Fibroblast of villous mesenchyme (primary cell): ENCODE data around the gene CHRNB1. TPM values are rescaled to one million over a fixed set of nuclear protein-coding genes. Genes with fewer than 3 reads are reported as not detected.
A peak's percentile ranks its signal among the peaks of the same experiment; 100 is the strongest.

ENCODE experiments used
- DNase-seq: peaks from one replicate; pipeline ENCODE4 v3.0.0-alpha.2; 2010; ENCODE audit warnings: low read depth
- H3K4me3 ChIP-seq: 2 replicates; pipeline ENCODE4 v1.5.1; 2011; ENCODE audit warnings: low read depth, mild to moderate bottlenecking, low read length
- CTCF ChIP-seq: IDR thresholded peaks from 2 replicates; pipeline ENCODE4 v1.5.1; 2012; ENCODE audit warnings: low read depth, mild to moderate bottlenecking, low read length; ENCODE audit not compliant: insufficient read depth
- total RNA-seq: library from RNA; depleted of rRNA; stranded (reverse); fragments of >200 nt; gene quantifications from 2 replicates; pipeline ENCODE4 v1.2.3, GENCODE V29; 2012

Gene CHRNB1
- total RNA-seq, 1 donor: 6.9 TPM

GRCh38 chr17:7502171-7502847, 57.4 kb downstream of the CHRNB1 start:
- TF ChIP-seq CTCF: no peak
- no peak overlapping the region for H3K4me3 ChIP-seq
- no peak for DNase-seq

GRCh38 chr17:7502987-7503386, 58.1 kb downstream of the CHRNB1 start:
- no peak overlapping the region for H3K4me3 ChIP-seq
- no peak for DNase-seq
- peak; percentile 43 for TF ChIP-seq CTCF

- DNase-seq: no peak
- H3K4me3 ChIP-seq: no peak overlapping the region
- TF ChIP-seq CTCF: no peak
Measured at GRCh38 chr17:7503521-7503920, 58.7 kb downstream of the CHRNB1 start.

Other genes with a start within 250 kb of the CHRNB1 start
- gene DLG4, start 225.2 kb upstream of the CHRNB1 start, total RNA-seq: 10.6 and 14.2 TPM in 2 replicates
- 171 and 255 TPM in 2 replicates for gene ACADVL, start 225.1 kb upstream of the CHRNB1 start, total RNA-seq
- 102 and 105 TPM in 2 replicates for gene DVL2, start 210.5 kb upstream of the CHRNB1 start, total RNA-seq
- 51.8 and 54.1 TPM in 2 replicates for gene PHF23, start 205.6 kb upstream of the CHRNB1 start, total RNA-seq
- gene GABARAP, start 202.6 kb upstream of the CHRNB1 start, total RNA-seq: 225 and 265 TPM in 2 replicates
- gene CTDNEP1, start 193.3 kb upstream of the CHRNB1 start, total RNA-seq: 24.5 and 34.1 TPM in 2 replicates
- 29.6 and 36.3 TPM in 2 replicates for gene ELP5, start 192.8 kb upstream of the CHRNB1 start, total RNA-seq
- 2.9 and 5.2 TPM in 2 replicates for gene CLDN7, start 182.6 kb upstream of the CHRNB1 start, total RNA-seq
- gene SLC2A4, start 163.3 kb upstream of the CHRNB1 start, total RNA-seq: under 0.01 TPM in 1 of 2 replicates, not detected in the other
- gene YBX2, start 150.4 kb upstream of the CHRNB1 start, total RNA-seq: not detected in 2 replicates
- gene EIF5A, start 137.4 kb upstream of the CHRNB1 start, total RNA-seq: 607 and 641 TPM in 2 replicates
- gene GPS2, start 129.7 kb upstream of the CHRNB1 start, total RNA-seq: 34.1 and 45.3 TPM in 2 replicates
- gene NEURL4, start 115.7 kb upstream of the CHRNB1 start, total RNA-seq: 15.1 and 19.4 TPM in 2 replicates
- 1.9 and 3.9 TPM in 2 replicates for gene ACAP1, start 108.5 kb upstream of the CHRNB1 start, total RNA-seq
- 7.4 and 8.6 TPM in 2 replicates for gene KCTD11, start 92.9 kb upstream of the CHRNB1 start, total RNA-seq
- not detected in 2 replicates for gene TMEM95, start 89.9 kb upstream of the CHRNB1 start, total RNA-seq
- gene TNK1, start 64.0 kb upstream of the CHRNB1 start, total RNA-seq: under 0.01 and 2.2 TPM in 2 replicates
- gene PLSCR3, start 50.5 kb upstream of the CHRNB1 start, total RNA-seq: 16.8 and 28.3 TPM in 2 replicates
- 147 and 162 TPM in 2 replicates for gene TMEM256, start 41.0 kb upstream of the CHRNB1 start, total RNA-seq
- 8.1 and 9.5 TPM in 2 replicates for gene NLGN2, start 37.2 kb upstream of the CHRNB1 start, total RNA-seq
- not detected in 2 replicates for gene SPEM1, start 24.7 kb upstream of the CHRNB1 start, total RNA-seq
- gene SPEM2, start 19.4 kb upstream of the CHRNB1 start, total RNA-seq: not detected in 2 replicates
- gene SPEM3, start 16.2 kb upstream of the CHRNB1 start, total RNA-seq: not detected in 2 replicates
- 2.6 and 3.0 TPM in 2 replicates for gene TMEM102, start 9.6 kb upstream of the CHRNB1 start, total RNA-seq
- gene FGF11, start 5.5 kb upstream of the CHRNB1 start, total RNA-seq: 0.32 and 3.9 TPM in 2 replicates
- gene ZBTB4, start 34.6 kb downstream of the CHRNB1 start, total RNA-seq: 30.0 and 37.1 TPM in 2 replicates
- gene SLC35G6, start 36.4 kb downstream of the CHRNB1 start, total RNA-seq: not detected in 2 replicates
- 118 and 127 TPM in 2 replicates for gene POLR2A, start 39.3 kb downstream of the CHRNB1 start, total RNA-seq
- 11.7 and 14.5 TPM in 2 replicates for gene TNFSF12, start 104.0 kb downstream of the CHRNB1 start, total RNA-seq
- gene TNFSF13, start 113.7 kb downstream of the CHRNB1 start, total RNA-seq: 0.43 and 0.64 TPM in 2 replicates
- gene SENP3, start 116.9 kb downstream of the CHRNB1 start, total RNA-seq: 69.9 and 75.1 TPM in 2 replicates
- gene CD68, start 134.6 kb downstream of the CHRNB1 start, total RNA-seq: 9.1 and 9.7 TPM in 2 replicates
- gene MPDU1, start 138.8 kb downstream of the CHRNB1 start, total RNA-seq: 70.5 and 101 TPM in 2 replicates
- under 0.01 and 0.64 TPM in 2 replicates for gene SOX15, start 145.0 kb downstream of the CHRNB1 start, total RNA-seq
- gene FXR2, start 169.8 kb downstream of the CHRNB1 start, total RNA-seq: 37.4 and 39.7 TPM in 2 replicates
- 23.3 and 37.0 TPM in 2 replicates for gene SAT2, start 182.8 kb downstream of the CHRNB1 start, total RNA-seq
- gene SHBG, start 185.1 kb downstream of the CHRNB1 start, total RNA-seq: 0.64 and 0.86 TPM in 2 replicates
- gene ATP1B2, start 205.9 kb downstream of the CHRNB1 start, total RNA-seq: not detected in 2 replicates
- 50.6 and 79.5 TPM in 2 replicates for gene TP53, start 242.4 kb downstream of the CHRNB1 start, total RNA-seq
- gene WRAP53, start 243.4 kb downstream of the CHRNB1 start, total RNA-seq: 5.2 and 6.0 TPM in 2 replicates